SK-N-SH treated with all-trans-retinoic acid at 6 μM for 48 hours (cell line): ENCODE measurements around the gene SYAP1.
A peak's percentile ranks its signal among the peaks of the same experiment; 100 is the strongest.
"Not testable (repeated sequence)": the region's sequence is repeated elsewhere in the genome, so short reads cannot be mapped to it uniquely, and the experiment has no call there.

Source experiments
- ATAC-seq: fragments of 200-7000 bp; cut with Tn5 transposase; 3 replicates; pipeline ENCODE4 v1.9.1; 2020; ENCODE audit warnings: mild to moderate bottlenecking, moderate library complexity
- ARNTL ChIP-seq: fragments of 450-650 bp; formaldehyde crosslinking; IDR thresholded peaks from 2 replicates; pipeline ENCODE4 v1.5.0; 2020; ENCODE audit warnings: low read depth, mild to moderate bottlenecking, moderate library complexity, borderline replicate concordance
- BACH2 ChIP-seq: fragments of 250-450 bp; sonication (Bioruptor Pico); IDR thresholded peaks from 2 replicates; pipeline ENCODE4 v1.9.0; 2021; ENCODE audit warnings: mild to moderate bottlenecking, borderline replicate concordance
- CREB5 ChIP-seq: fragments of 250-450 bp; sonication (Bioruptor Pico); IDR thresholded peaks from 2 replicates; pipeline ENCODE4 v1.5.1; 2020; ENCODE audit warnings: low read depth, mild to moderate bottlenecking, moderate library complexity
- CSRNP3 ChIP-seq: fragments of 250-450 bp; sonication (Bioruptor Pico); IDR thresholded peaks from 2 replicates; pipeline ENCODE4 v1.5.1; 2021; ENCODE audit warnings: mild to moderate bottlenecking, moderate library complexity
- ESRRG ChIP-seq: fragments of 250-450 bp; sonication (Bioruptor Pico); IDR thresholded peaks from 2 replicates; pipeline ENCODE4 v1.6.1; 2021; ENCODE audit warnings: mild to moderate bottlenecking
- ISL1 ChIP-seq: fragments of 250-450 bp; sonication (Bioruptor Pico); IDR thresholded peaks from 2 replicates; pipeline ENCODE4 v2.1.2; 2022; ENCODE audit warnings: mild to moderate bottlenecking, moderate library complexity
- OSR1 ChIP-seq: fragments of 250-450 bp; sonication (Bioruptor Pico); IDR thresholded peaks from 2 replicates; pipeline ENCODE4 v1.8.0; 2022; ENCODE audit warnings: moderate library complexity, mild to moderate bottlenecking, inconsistent platforms
- PPARA ChIP-seq: fragments of 250-450 bp; sonication (Bioruptor Pico); IDR thresholded peaks from 2 replicates; pipeline ENCODE4 v1.5.0; 2020; ENCODE audit warnings: mild to moderate bottlenecking, borderline replicate concordance
- TOX ChIP-seq: fragments of 250-450 bp; sonication (Bioruptor Pico); IDR thresholded peaks from 2 replicates; pipeline ENCODE4 v1.8.0; 2021; ENCODE audit warnings: mild to moderate bottlenecking, moderate library complexity, borderline replicate concordance
- ZC3H10 ChIP-seq: fragments of 250-450 bp; sonication (Bioruptor Pico); IDR thresholded peaks from 2 replicates; pipeline ENCODE4 v1.5.1; 2021; ENCODE audit warnings: mild to moderate bottlenecking, moderate library complexity
- ZFP3 ChIP-seq: fragments of 250-450 bp; sonication (Bioruptor Pico); IDR thresholded peaks from 2 replicates; pipeline ENCODE4 v1.5.0; 2020; ENCODE audit warnings: mild to moderate bottlenecking, moderate library complexity
- ZFP30 ChIP-seq: fragments of 450-650 bp; formaldehyde crosslinking; IDR thresholded peaks from 2 replicates; pipeline ENCODE4 v1.5.0; 2022; ENCODE audit warnings: mild to moderate bottlenecking, moderate library complexity
- ZNF565 ChIP-seq: fragments of 450-650 bp; formaldehyde crosslinking; conservative IDR thresholded peaks from 2 replicates; pipeline ENCODE4 v1.5.0; 2020; ENCODE audit warnings: low read depth, mild to moderate bottlenecking, moderate library complexity
- ZNF70 ChIP-seq: fragments of 450-650 bp; formaldehyde crosslinking; IDR thresholded peaks from 2 replicates; pipeline ENCODE4 v1.5.0; 2020; ENCODE audit warnings: mild to moderate bottlenecking, moderate library complexity
- ZNF8 ChIP-seq: fragments of 450-650 bp; formaldehyde crosslinking; IDR thresholded peaks from 2 replicates; pipeline ENCODE4 v1.5.0; 2020; ENCODE audit warnings: mild to moderate bottlenecking, moderate library complexity

Gene SYAP1

GRCh38 chrX:16771483-16772398 is 52.3 kb downstream of the SYAP1 start (continued):
- TF ChIP-seq CREB5 (CRISPR knock-in tag) (peak; percentile 96), ZC3H10 (CRISPR knock-in tag) (peak; percentile 98), ZFP30 (CRISPR knock-in tag) (peak; percentile 44; the same call in 1 of the 2 replicates), BACH2 (CRISPR knock-in tag) (no peak), ESRRG (CRISPR knock-in tag) (peak; percentile 97), ZFP3 (no peak), PPARA (CRISPR knock-in tag) (no peak)

- ATAC-seq = no peak; the same call in 2 of the 3 replicates
- TF ChIP-seq ARNTL (no peak), PPARA (CRISPR knock-in tag) (no peak)
- TF ChIP-seq, all 23 proteins: peak for 0
Measured at GRCh38 chrX:16772460-16772859, 53.0 kb downstream of the SYAP1 start.

- TF ChIP-seq ZNF70 (CRISPR knock-in tag) = no peak
- ATAC-seq = no peak
Measured at GRCh38 chrX:16774746-16775145, 55.3 kb downstream of the SYAP1 start.

- ATAC-seq = no peak; the same call in 2 of the 3 replicates
- TF ChIP-seq OSR1 (CRISPR knock-in tag) (no peak), ISL1 (CRISPR knock-in tag) (peak; percentile 27; the same call in 1 of the 2 replicates)
- TF ChIP-seq, all 23 proteins: peak for 1
Measured at GRCh38 chrX:16778545-16778944, 59.1 kb downstream of the SYAP1 start.

GRCh38 chrX:16778993-16779392 is 59.6 kb downstream of the SYAP1 start:
- no peak for TF ChIP-seq ZC3H10 (CRISPR knock-in tag)
- no peak for TF ChIP-seq ESRRG (CRISPR knock-in tag)
- no peak for ATAC-seq

GRCh38 chrX:16779815-16780214 is 60.4 kb downstream of the SYAP1 start:
- not testable (repeated sequence) for ATAC-seq

GRCh38 chrX:16783452-16783851 is 64.0 kb downstream of the SYAP1 start:
- no peak for ATAC-seq
- TF ChIP-seq ZNF565 (CRISPR knock-in tag) = no peak
- no peak for TF ChIP-seq ZNF70 (CRISPR knock-in tag)
- TF ChIP-seq ZNF8 = no peak
- no peak for TF ChIP-seq ZFP30 (CRISPR knock-in tag)
- TF ChIP-seq OSR1 (CRISPR knock-in tag) = no peak
- TF ChIP-seq CSRNP3 (CRISPR knock-in tag) = no peak
- TF ChIP-seq TOX (CRISPR knock-in tag) = no peak
- no peak for TF ChIP-seq ARNTL
- TF ChIP-seq ZC3H10 (CRISPR knock-in tag) = no peak
- no peak for TF ChIP-seq ESRRG (CRISPR knock-in tag)

GRCh38 chrX:16784440-16784839 is 65.0 kb downstream of the SYAP1 start:
- not testable (repeated sequence) for ATAC-seq
